ENCODE data around the gene COX6A2. TPM values are rescaled to one million over a fixed set of nuclear protein-coding genes. Genes with fewer than 3 reads are reported as not detected.
A peak's percentile ranks its signal among the peaks of the same experiment; 100 is the strongest.

Gene COX6A2
- total RNA-seq, 6 experiments from 2014 or later, result not detected

- Mint-ChIP-seq H3K36me3 (ENCODE audit: low read depth) (no peaks in the 10 kb centered on the region), H3K4me3 (peak overlapping the region; percentile 5), H3K27me3 (ENCODE audit: insufficient read depth) (peaks cover 27% of the 10 kb centered on the region), H3K27ac (peak overlapping the region; percentile 20; the same call in 1 of the 2 replicates), H3K4me1 (ENCODE audit: low read depth) (peaks cover 12% of the 10 kb centered on the region), H3K9me3 (no peaks in the 10 kb centered on the region)
- peak; percentile 79 for DNase-seq
- TF ChIP-seq CTCF (IDR thresholded peaks at IDR 0.05), result no peak
Measured at GRCh38 chr16:31386157-31386984, 41.8 kb downstream of the COX6A2 start.

- H3K4me3 Mint-ChIP-seq, result no peak overlapping the region
- H3K9me3 Mint-ChIP-seq, result no peaks in the 10 kb centered on the region
- H3K4me1 Mint-ChIP-seq (ENCODE audit: low read depth), result peaks cover 12% of the 10 kb centered on the region
- no peak for DNase-seq
- H3K27me3 Mint-ChIP-seq (ENCODE audit: insufficient read depth), result peaks cover 26% of the 10 kb centered on the region
- H3K27ac Mint-ChIP-seq, result no peak overlapping the region
- TF ChIP-seq CTCF (IDR thresholded peaks at IDR 0.05), result no peak
- H3K36me3 Mint-ChIP-seq (ENCODE audit: low read depth), result no peaks in the 10 kb centered on the region
Measured at GRCh38 chr16:31385680-31386079, 42.5 kb downstream of the COX6A2 start.

- TF ChIP-seq CTCF (IDR thresholded peaks at IDR 0.05), result peak; percentile 86
- peak; percentile 41 for DNase-seq
- no peaks in the 10 kb centered on the region for H3K36me3 Mint-ChIP-seq (ENCODE audit: low read depth)
Measured at GRCh38 chr16:31382485-31383161, 45.5 kb downstream of the COX6A2 start.

GRCh38 chr16:31380201-31380600 is 48.0 kb downstream of the COX6A2 start:
- no peaks in the 10 kb centered on the region for H3K9me3 Mint-ChIP-seq
- H3K27ac Mint-ChIP-seq, result no peak overlapping the region
- no peak for TF ChIP-seq CTCF (IDR thresholded peaks at IDR 0.05)
- H3K27me3 Mint-ChIP-seq (ENCODE audit: insufficient read depth), result peaks cover 37% of the 10 kb centered on the region
- H3K36me3 Mint-ChIP-seq (ENCODE audit: low read depth), result no peaks in the 10 kb centered on the region
- no peaks in the 10 kb centered on the region for H3K4me1 Mint-ChIP-seq (ENCODE audit: low read depth)
- H3K4me3 Mint-ChIP-seq, result no peak overlapping the region
- no peak for DNase-seq

More at GRCh38 chr16:31382485-31383161, 45.5 kb downstream of the COX6A2 start:
- Mint-ChIP-seq H3K9me3 (no peaks in the 10 kb centered on the region), H3K4me1 (ENCODE audit: low read depth) (peaks cover 12% of the 10 kb centered on the region), H3K27me3 (ENCODE audit: insufficient read depth) (peaks cover 25% of the 10 kb centered on the region), H3K4me3 (no peak overlapping the region), H3K27ac (no peak overlapping the region)

Other genes starting within 250 kb of the COX6A2 start
- 100 to 1,000 TPM; 275 to 504 (median 422) TPM for gene FUS, start 248.2 kb downstream of the COX6A2 start, total RNA-seq (2021; fragmentation: NEBNext Ultra II Directional; extraction: Animal tissue kit (Norgen Biotek cat#: 25700))
- gene PYCARD, start 225.6 kb downstream of the COX6A2 start, total RNA-seq (2021; fragmentation: NEBNext Ultra II Directional; extraction: Animal tissue kit (Norgen Biotek cat#: 25700)), result 10 to 100 TPM; 13.0 to 23.1 (median 22.5) TPM
- gene TRIM72, start 214.2 kb downstream of the COX6A2 start, total RNA-seq (2021; fragmentation: NEBNext Ultra II Directional; extraction: Animal tissue kit (Norgen Biotek cat#: 25700)), result under 1 TPM in 1 of 6 experiments, not detected in 5; 0.05 TPM
- not detected for gene PYDC1, start 211.2 kb downstream of the COX6A2 start, total RNA-seq (2021; fragmentation: NEBNext Ultra II Directional; extraction: Animal tissue kit (Norgen Biotek cat#: 25700))
- not detected for gene ITGAM, start 168.4 kb downstream of the COX6A2 start, total RNA-seq (2021; fragmentation: NEBNext Ultra II Directional; extraction: Animal tissue kit (Norgen Biotek cat#: 25700))
- gene ITGAX, start 73.2 kb downstream of the COX6A2 start, total RNA-seq (2021; fragmentation: NEBNext Ultra II Directional; extraction: Animal tissue kit (Norgen Biotek cat#: 25700)), result not detected
- gene ITGAD, start 35.0 kb downstream of the COX6A2 start, total RNA-seq (2021; fragmentation: NEBNext Ultra II Directional; extraction: Animal tissue kit (Norgen Biotek cat#: 25700)), result not detected
- under 1 TPM; 0.14 to 0.47 (median 0.23) TPM for gene ZNF843, start 14.4 kb upstream of the COX6A2 start, total RNA-seq (2021; fragmentation: NEBNext Ultra II Directional; extraction: Animal tissue kit (Norgen Biotek cat#: 25700))
- 10 to 100 TPM in 2 of 6 experiments, 1 to 10 TPM in 4; 7.6 to 11.8 (median 9.3) TPM for gene ARMC5, start 31.1 kb upstream of the COX6A2 start, total RNA-seq (2021; fragmentation: NEBNext Ultra II Directional; extraction: Animal tissue kit (Norgen Biotek cat#: 25700))
- gene TGFB1I1, start 43.8 kb upstream of the COX6A2 start, total RNA-seq (2021; fragmentation: NEBNext Ultra II Directional; extraction: Animal tissue kit (Norgen Biotek cat#: 25700)), result 100 to 1,000 TPM; 163 to 209 (median 191) TPM
- gene SLC5A2, start 54.8 kb upstream of the COX6A2 start, total RNA-seq (2021; fragmentation: NEBNext Ultra II Directional; extraction: Animal tissue kit (Norgen Biotek cat#: 25700)), result under 1 TPM in 2 of 6 experiments, not detected in 4; 0.19 to 0.21 TPM
- gene RUSF1, start 80.0 kb upstream of the COX6A2 start, total RNA-seq (2021; fragmentation: NEBNext Ultra II Directional; extraction: Animal tissue kit (Norgen Biotek cat#: 25700)), result 10 to 100 TPM; 55.9 to 77.7 (median 63.6) TPM
- not detected for gene AHSP, start 99.5 kb upstream of the COX6A2 start, total RNA-seq (2021; fragmentation: NEBNext Ultra II Directional; extraction: Animal tissue kit (Norgen Biotek cat#: 25700))